ENCODE measurements around the gene RASA3. TPM values are rescaled to one million over a fixed set of nuclear protein-coding genes. Genes with fewer than 3 reads are reported as not detected.

Gene RASA3
- total and polyA plus RNA-seq, 10 of the 15 experiments (the other 5 are each of a cell fraction or from before 2014, with no cell fraction given), result 0.79 to 33.9 (median 17.6) TPM

GRCh38 chr13:114012141-114012540 is 120.3 kb downstream of the RASA3 start:
- Histone ChIP-seq H3K4me2 (ENCODE audit: control insufficient read depth, insufficient read depth) (no peak overlapping the region), H3K4me3 (no peak overlapping the region), H3K27me3 (replicated peaks in 1 of 2; ENCODE audit: control insufficient read depth in 2 of 2, insufficient read depth in 2 of 2, low read length in 1 of 2) (no peaks in the 10 kb centered on the region), H3K9ac (ENCODE audit: control insufficient read depth, insufficient read depth, low read length) (no peak overlapping the region), H4K20me1 (ENCODE audit: control insufficient read depth, insufficient read depth) (no peaks in the 10 kb centered on the region), H3K4me1 (ENCODE audit: control insufficient read depth, insufficient read depth, low read length) (no peaks in the 10 kb centered on the region), H2AFZ (ENCODE audit: control insufficient read depth, low read depth, low read length) (no peak overlapping the region), H3K79me2 (ENCODE audit: control insufficient read depth, insufficient read depth, low read length) (no peaks in the 10 kb centered on the region), H3K36me3 (ENCODE audit: control insufficient read depth in 2 of 2, insufficient read depth in 2 of 2, low read length in 1 of 2) (peaks cover 0 to 7% of the 10 kb centered on the region in 2 experiments; a peak in 3 of 4 replicates), H3K9me3 (replicated peaks; ENCODE audit: control insufficient read depth, insufficient read depth, low read length) (no peaks in the 10 kb centered on the region), H3K27ac (ENCODE audit: control insufficient read depth, insufficient read depth) (no peak overlapping the region)
- BruUV-seq (replicated peaks), result no TSS peak
- in situ Hi-C loops (cut with MboI) (loop anchor here (5.0 kb wide), 1 partner anchor 40 kb away; the partner anchor contains the start of gene C13orf46), intact Hi-C loops (cut with micrococcal nuclease; ENCODE audit: unreplicated experiment) (no loop called here)
- ChIA-PET POLR2A (no interaction called here), RAD21 (ENCODE audit: unreplicated experiment) (no interaction called here), CTCF (no interaction called here), SMC1A (ENCODE audit: uncharacterized antibody, unreplicated experiment) (no interaction called here)
- WGBS (ENCODE audit: insufficient coverage, insufficient replicate concordance, low lambda C conversion rate, missing lambda C conversion rate), result 96% methylated on average over 14 of the region's 17 CpGs
- DNase-seq (ENCODE audit: low read depth, low spot score), result no peak
- FAIRE-seq, result no peak
- ATAC-seq, result no peak
- TF ChIP-seq, protein P1, sequence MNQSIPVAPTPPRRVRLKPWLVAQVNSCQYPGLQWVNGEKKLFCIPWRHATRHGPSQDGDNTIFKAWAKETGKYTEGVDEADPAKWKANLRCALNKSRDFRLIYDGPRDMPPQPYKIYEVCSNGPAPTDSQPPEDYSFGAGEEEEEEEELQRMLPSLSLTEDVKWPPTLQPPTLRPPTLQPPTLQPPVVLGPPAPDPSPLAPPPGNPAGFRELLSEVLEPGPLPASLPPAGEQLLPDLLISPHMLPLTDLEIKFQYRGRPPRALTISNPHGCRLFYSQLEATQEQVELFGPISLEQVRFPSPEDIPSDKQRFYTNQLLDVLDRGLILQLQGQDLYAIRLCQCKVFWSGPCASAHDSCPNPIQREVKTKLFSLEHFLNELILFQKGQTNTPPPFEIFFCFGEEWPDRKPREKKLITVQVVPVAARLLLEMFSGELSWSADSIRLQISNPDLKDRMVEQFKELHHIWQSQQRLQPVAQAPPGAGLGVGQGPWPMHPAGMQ (IDR thresholded peaks at IDR 0.05; ENCODE audit: borderline replicate concordance), result no peak
- no peak for TF ChIP-seq E2F8 (IDR thresholded peaks at IDR 0.05; ENCODE audit: low read depth, partially characterized antibody)
- TF ChIP-seq IKZF1 (conservative IDR thresholded peaks at IDR 0.05), result no peak
- no peak for TF ChIP-seq BRCA1 (IDR thresholded peaks at IDR 0.05; ENCODE audit: low read depth, low read length)
- no peak for TF ChIP-seq MAX (IDR thresholded peaks at IDR 0.05; ENCODE audit: low read depth, low read length)
- TF ChIP-seq, protein P2, sequence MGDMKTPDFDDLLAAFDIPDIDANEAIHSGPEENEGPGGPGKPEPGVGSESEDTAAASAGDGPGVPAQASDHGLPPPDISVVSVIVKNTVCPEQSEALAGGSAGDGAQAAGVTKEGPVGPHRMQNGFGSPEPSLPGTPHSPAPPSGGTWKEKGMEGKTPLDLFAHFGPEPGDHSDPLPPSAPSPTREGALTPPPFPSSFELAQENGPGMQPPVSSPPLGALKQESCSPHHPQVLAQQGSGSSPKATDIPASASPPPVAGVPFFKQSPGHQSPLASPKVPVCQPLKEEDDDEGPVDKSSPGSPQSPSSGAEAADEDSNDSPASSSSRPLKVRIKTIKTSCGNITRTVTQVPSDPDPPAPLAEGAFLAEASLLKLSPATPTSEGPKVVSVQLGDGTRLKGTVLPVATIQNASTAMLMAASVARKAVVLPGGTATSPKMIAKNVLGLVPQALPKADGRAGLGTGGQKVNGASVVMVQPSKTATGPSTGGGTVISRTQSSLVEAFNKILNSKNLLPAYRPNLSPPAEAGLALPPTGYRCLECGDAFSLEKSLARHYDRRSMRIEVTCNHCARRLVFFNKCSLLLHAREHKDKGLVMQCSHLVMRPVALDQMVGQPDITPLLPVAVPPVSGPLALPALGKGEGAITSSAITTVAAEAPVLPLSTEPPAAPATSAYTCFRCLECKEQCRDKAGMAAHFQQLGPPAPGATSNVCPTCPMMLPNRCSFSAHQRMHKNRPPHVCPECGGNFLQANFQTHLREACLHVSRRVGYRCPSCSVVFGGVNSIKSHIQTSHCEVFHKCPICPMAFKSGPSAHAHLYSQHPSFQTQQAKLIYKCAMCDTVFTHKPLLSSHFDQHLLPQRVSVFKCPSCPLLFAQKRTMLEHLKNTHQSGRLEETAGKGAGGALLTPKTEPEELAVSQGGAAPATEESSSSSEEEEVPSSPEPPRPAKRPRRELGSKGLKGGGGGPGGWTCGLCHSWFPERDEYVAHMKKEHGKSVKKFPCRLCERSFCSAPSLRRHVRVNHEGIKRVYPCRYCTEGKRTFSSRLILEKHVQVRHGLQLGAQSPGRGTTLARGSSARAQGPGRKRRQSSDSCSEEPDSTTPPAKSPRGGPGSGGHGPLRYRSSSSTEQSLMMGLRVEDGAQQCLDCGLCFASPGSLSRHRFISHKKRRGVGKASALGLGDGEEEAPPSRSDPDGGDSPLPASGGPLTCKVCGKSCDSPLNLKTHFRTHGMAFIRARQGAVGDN (IDR thresholded peaks at IDR 0.05), result no peak
- TF ChIP-seq STAT1 (conservative IDR thresholded peaks at IDR 0.05), result no peak
- no peak for TF ChIP-seq BHLHE40 (IDR thresholded peaks at IDR 0.05; ENCODE audit: borderline replicate concordance in 1 of 2, low read depth in 2 of 2, low read length in 1 of 2)
- TF ChIP-seq, protein P3, sequence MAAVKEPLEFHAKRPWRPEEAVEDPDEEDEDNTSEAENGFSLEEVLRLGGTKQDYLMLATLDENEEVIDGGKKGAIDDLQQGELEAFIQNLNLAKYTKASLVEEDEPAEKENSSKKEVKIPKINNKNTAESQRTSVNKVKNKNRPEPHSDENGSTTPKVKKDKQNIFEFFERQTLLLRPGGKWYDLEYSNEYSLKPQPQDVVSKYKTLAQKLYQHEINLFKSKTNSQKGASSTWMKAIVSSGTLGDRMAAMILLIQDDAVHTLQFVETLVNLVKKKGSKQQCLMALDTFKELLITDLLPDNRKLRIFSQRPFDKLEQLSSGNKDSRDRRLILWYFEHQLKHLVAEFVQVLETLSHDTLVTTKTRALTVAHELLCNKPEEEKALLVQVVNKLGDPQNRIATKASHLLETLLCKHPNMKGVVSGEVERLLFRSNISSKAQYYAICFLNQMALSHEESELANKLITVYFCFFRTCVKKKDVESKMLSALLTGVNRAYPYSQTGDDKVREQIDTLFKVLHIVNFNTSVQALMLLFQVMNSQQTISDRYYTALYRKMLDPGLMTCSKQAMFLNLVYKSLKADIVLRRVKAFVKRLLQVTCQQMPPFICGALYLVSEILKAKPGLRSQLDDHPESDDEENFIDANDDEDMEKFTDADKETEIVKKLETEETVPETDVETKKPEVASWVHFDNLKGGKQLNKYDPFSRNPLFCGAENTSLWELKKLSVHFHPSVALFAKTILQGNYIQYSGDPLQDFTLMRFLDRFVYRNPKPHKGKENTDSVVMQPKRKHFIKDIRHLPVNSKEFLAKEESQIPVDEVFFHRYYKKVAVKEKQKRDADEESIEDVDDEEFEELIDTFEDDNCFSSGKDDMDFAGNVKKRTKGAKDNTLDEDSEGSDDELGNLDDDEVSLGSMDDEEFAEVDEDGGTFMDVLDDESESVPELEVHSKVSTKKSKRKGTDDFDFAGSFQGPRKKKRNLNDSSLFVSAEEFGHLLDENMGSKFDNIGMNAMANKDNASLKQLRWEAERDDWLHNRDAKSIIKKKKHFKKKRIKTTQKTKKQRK (IDR thresholded peaks at IDR 0.05; ENCODE audit: low read depth, low read length), result no peak
- TF ChIP-seq BCL11A (IDR thresholded peaks at IDR 0.05; ENCODE audit: low read depth, low read length), result no peak

All from GM12878 (cell line).